Natural killer cell (primary cell): ENCODE measurements around the gene NINJ1. TPM values are rescaled to one million over a fixed set of nuclear protein-coding genes. Genes with fewer than 3 reads are reported as not detected.

Experiments used
- ATAC-seq, 3 donors: fragments of 150-1000 bp in 2 of 3; fragments of 200-7000 bp in 1 of 3; cut with Tn5 transposase; 1 replicate in 1 of 3; 2 replicates in 2 of 3; pipeline ENCODE4 v1.10.0; 2021; ENCODE audit warnings: mild to moderate bottlenecking in 2 of 3, moderate library complexity in 2 of 3
- DNase-seq, 2 donors: peaks; one replicate each; pipeline versions ENCODE4 v3.0.0 to v3.0.0-alpha.2; 2013 to 2021; ENCODE audit warnings: mixed read lengths in 1 of 2
- H3K27ac ChIP-seq: one replicate; pipeline ENCODE4 v1.5.1; 2013; ENCODE audit warnings: mild to moderate bottlenecking, low read length
- H3K27me3 ChIP-seq: one replicate; pipeline ENCODE4 v1.6.1; 2013; ENCODE audit warnings: low read length; ENCODE audit not compliant: control insufficient read depth, insufficient read depth
- H3K36me3 ChIP-seq: one replicate; pipeline ENCODE4 v1.6.1; 2013; ENCODE audit warnings: low read length; ENCODE audit not compliant: control insufficient read depth, insufficient read depth
- H3K4me1 ChIP-seq: one replicate; pipeline ENCODE4 v1.6.1; 2013; ENCODE audit warnings: low read length; ENCODE audit not compliant: control insufficient read depth, insufficient read depth
- H3K4me3 ChIP-seq: one replicate; pipeline ENCODE4 v1.5.1; 2013; ENCODE audit warnings: low read length
- H3K9me3 ChIP-seq: one replicate; pipeline ENCODE4 v1.6.1; 2013; ENCODE audit warnings: low read length; ENCODE audit not compliant: control insufficient read depth, insufficient read depth
- H3K27ac Mint-ChIP-seq, 2 donors: one replicate each; pipeline ENCODE4 v1.8.0; 2022; ENCODE audit warnings: mild to moderate bottlenecking in 2 of 2, mixed read lengths in 2 of 2, moderate library complexity in 1 of 2
- H3K27me3 Mint-ChIP-seq, 2 donors: one replicate each; pipeline ENCODE4 v1.8.0; 2022; ENCODE audit warnings: low read depth in 2 of 2, mixed read lengths in 2 of 2
- H3K36me3 Mint-ChIP-seq: one replicate; pipeline ENCODE4 v1.8.0; 2022; ENCODE audit warnings: mixed read lengths
- H3K4me1 Mint-ChIP-seq, 2 donors: one replicate each; pipeline ENCODE4 v1.8.0; 2022; ENCODE audit warnings: mixed read lengths in 2 of 2
- H3K4me3 Mint-ChIP-seq: one replicate; pipeline ENCODE4 v1.8.0; 2022; ENCODE audit warnings: mild to moderate bottlenecking, moderate library complexity, mixed read lengths
- H3K9me3 Mint-ChIP-seq, 2 donors: one replicate each; pipeline ENCODE4 v1.8.0; 2022; ENCODE audit warnings: mixed read lengths in 2 of 2
- CTCF ChIP-seq: fragments of 200-600 bp; IDR thresholded peaks from one replicate; pipeline ENCODE4 v1.8.0; 2022; ENCODE audit warnings: antibody characterized with exemption
- WGBS: methylation state at CpG from one replicate; pipeline ENCODE4 v1.1.7; 2013; ENCODE audit warnings: missing lambda C conversion rate; ENCODE audit not compliant: insufficient coverage; 5-methylcytosine and 5-hydroxymethylcytosine counted together
- intact Hi-C: fragments of 100-400 bp; cut with micrococcal nuclease; formaldehyde crosslinking; loops from one replicate; pipeline ENCODE4 v1.14.2; 2022
- total RNA-seq, 4 donors: library from RNA; stranded (reverse); fragments of 120-200 nt in 1 of 4; gene quantifications; one replicate each; pipeline versions ENCODE4 v1.2.3 to v1.2.4, GENCODE V29; 2013 to 2022

NINJ1 gene
- total RNA-seq, 3 donors from 2014 or later (not counting 1 experiment from before 2014, with no cell fraction given) = 87.3 to 121 (median 93.8) TPM

- Histone ChIP-seq H3K27me3 (no peaks in the 10 kb centered on the region), H3K36me3 (no peaks in the 10 kb centered on the region), H3K27ac (no peak overlapping the region), H3K4me1 (peaks cover 36% of the 10 kb centered on the region), H3K9me3 (peaks cover 3% of the 10 kb centered on the region), H3K4me3 (no peak overlapping the region)
- WGBS = 86% methylated on average over 6 of the region's 8 CpGs
- H3K27ac Mint-ChIP-seq = no peak overlapping the region
- ATAC-seq (no peak), DNase-seq (no peak)
- H3K4me1 Mint-ChIP-seq = peaks cover 11 to 23% of the 10 kb centered on the region in 2 donors
- no peaks in the 10 kb centered on the region for H3K36me3 Mint-ChIP-seq
- intact Hi-C loops = no loop called here
- TF ChIP-seq CTCF = no peak
- no peak overlapping the region for H3K4me3 Mint-ChIP-seq
- no peaks in the 10 kb centered on the region for H3K27me3 Mint-ChIP-seq
- no peaks in the 10 kb centered on the region for H3K9me3 Mint-ChIP-seq
Measured at GRCh38 chr9:93141771-93142483, 7.9 kb upstream of the NINJ1 start.

- Mint-ChIP-seq H3K4me1 (peaks cover 15 to 26% of the 10 kb centered on the region in 2 donors), H3K36me3 (no peaks in the 10 kb centered on the region), H3K9me3 (no peaks in the 10 kb centered on the region), H3K4me3 (no peak overlapping the region), H3K27me3 (peaks cover 0 to 3% of the 10 kb centered on the region in 2 donors), H3K27ac (no peak overlapping the region)
- Histone ChIP-seq H3K4me3 (no peak overlapping the region), H3K9me3 (peaks cover 3% of the 10 kb centered on the region), H3K27me3 (no peaks in the 10 kb centered on the region), H3K27ac (no peak overlapping the region), H3K4me1 (peaks cover 43% of the 10 kb centered on the region), H3K36me3 (no peaks in the 10 kb centered on the region)
- TF ChIP-seq CTCF = no peak
- 57% methylated on average over 16 of the region's 16 CpGs for WGBS
- ATAC-seq (no peak), DNase-seq (no peak)
- intact Hi-C loops = loop anchor here (10.0 kb wide), 1 partner anchor 315 kb away; the partner anchor contains the start of genes FAM120A and FAM120AOS
Measured at GRCh38 chr9:93139365-93140182, 5.5 kb upstream of the NINJ1 start.

GRCh38 chr9:93138171-93138764 is 4.2 kb upstream of the NINJ1 start:
- Histone ChIP-seq H3K27ac (no peak overlapping the region), H3K4me1 (peaks cover 37% of the 10 kb centered on the region), H3K4me3 (no peak overlapping the region), H3K36me3 (no peaks in the 10 kb centered on the region), H3K27me3 (no peaks in the 10 kb centered on the region), H3K9me3 (peaks cover 3% of the 10 kb centered on the region)
- Mint-ChIP-seq H3K9me3 (no peaks in the 10 kb centered on the region), H3K36me3 (no peaks in the 10 kb centered on the region), H3K4me1 (peaks cover 13 to 20% of the 10 kb centered on the region in 2 donors), H3K27ac (peak overlapping the region in 1 of 2 donors; percentile 36), H3K27me3 (peaks cover 0 to 5% of the 10 kb centered on the region in 2 donors), H3K4me3 (no peak overlapping the region)
- 56% methylated on average over 6 of the region's 7 CpGs for WGBS
- DNase-seq (no peak), ATAC-seq (no peak)
- intact Hi-C loops = loop anchor here (10.0 kb wide), 1 partner anchor 317 kb away; the partner anchor contains the start of genes FAM120A and FAM120AOS
- no peak for TF ChIP-seq CTCF
